Measurements from ENCODE around the gene SASH1.

- TF ChIP-seq POLR2AphosphoS5 (IDR thresholded peaks at IDR 0.05; ENCODE audit: low read depth, low read length) (no peak), YY1 (IDR thresholded peaks at IDR 0.05; ENCODE audit: extremely low read depth, insufficient replicate concordance, low read depth, low read length) (no peak), JUND (IDR thresholded peaks at IDR 0.05) (no peak), MAX (IDR thresholded peaks at IDR 0.05) (no peak), ZNF274 (IDR thresholded peaks at IDR 0.05; ENCODE audit: low read depth, low read length) (no peak), ZBTB33 (IDR thresholded peaks at IDR 0.05; ENCODE audit: extremely low read depth, insufficient replicate concordance, low read length) (no peak), REST (IDR thresholded peaks at IDR 0.05; ENCODE audit: low read depth) (no peak), CEBPB (IDR thresholded peaks at IDR 0.05; ENCODE audit: low read depth) (no peak), ZFX (IDR thresholded peaks at IDR 0.05) (no peak)
- TF ChIP-seq, protein P1, sequence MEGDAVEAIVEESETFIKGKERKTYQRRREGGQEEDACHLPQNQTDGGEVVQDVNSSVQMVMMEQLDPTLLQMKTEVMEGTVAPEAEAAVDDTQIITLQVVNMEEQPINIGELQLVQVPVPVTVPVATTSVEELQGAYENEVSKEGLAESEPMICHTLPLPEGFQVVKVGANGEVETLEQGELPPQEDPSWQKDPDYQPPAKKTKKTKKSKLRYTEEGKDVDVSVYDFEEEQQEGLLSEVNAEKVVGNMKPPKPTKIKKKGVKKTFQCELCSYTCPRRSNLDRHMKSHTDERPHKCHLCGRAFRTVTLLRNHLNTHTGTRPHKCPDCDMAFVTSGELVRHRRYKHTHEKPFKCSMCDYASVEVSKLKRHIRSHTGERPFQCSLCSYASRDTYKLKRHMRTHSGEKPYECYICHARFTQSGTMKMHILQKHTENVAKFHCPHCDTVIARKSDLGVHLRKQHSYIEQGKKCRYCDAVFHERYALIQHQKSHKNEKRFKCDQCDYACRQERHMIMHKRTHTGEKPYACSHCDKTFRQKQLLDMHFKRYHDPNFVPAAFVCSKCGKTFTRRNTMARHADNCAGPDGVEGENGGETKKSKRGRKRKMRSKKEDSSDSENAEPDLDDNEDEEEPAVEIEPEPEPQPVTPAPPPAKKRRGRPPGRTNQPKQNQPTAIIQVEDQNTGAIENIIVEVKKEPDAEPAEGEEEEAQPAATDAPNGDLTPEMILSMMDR (IDR thresholded peaks at IDR 0.05 in 2 of 3, conservative IDR thresholded peaks at IDR 0.05 in 1 of 3; ENCODE audit: borderline replicate concordance in 1 of 3, insufficient read depth in 1 of 3, low read depth in 2 of 3, low read length in 2 of 3): no peak
Observed at GRCh38 chr6:148398678-148399077, 56.0 kb downstream of the SASH1 start.
